NOMO-1 treated with dmso at 0.1 percent for 144 hours (cell line): ENCODE results near the gene MMRN1.

Experiments used
- DNase-seq: peaks from one replicate; lab custom pipeline; 2025; ENCODE audit not compliant: unreplicated experiment; lab: John Stamatoyannopoulos, UW

MMRN1 gene

DNA sequence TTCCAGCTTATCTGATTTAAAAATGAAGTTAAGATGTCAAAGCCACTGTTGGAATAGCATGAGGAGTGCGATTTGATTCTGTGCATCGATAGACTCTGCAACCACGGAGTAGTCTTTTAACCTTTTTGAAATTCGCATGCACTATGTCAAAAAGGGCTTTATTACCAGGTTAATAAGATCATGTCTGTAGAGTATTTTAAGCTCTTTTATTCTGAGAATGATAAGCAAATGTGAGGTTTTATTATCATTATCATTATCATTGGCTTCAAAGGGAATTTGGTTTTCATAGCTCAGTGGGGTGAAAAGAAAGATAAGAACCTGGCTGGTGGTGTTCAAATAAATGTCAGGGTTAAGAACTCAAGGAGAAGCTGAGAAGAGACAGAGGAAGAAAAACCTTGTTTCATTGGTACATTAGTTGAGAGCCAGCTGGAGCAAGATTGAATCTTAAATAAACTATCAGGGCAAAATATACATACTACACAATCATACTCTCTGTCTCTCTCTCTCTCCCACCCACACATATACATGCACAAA, 102.6 kb downstream of the MMRN1 start:
- DNase-seq: no peak

GRCh38 chr4:89998469-89999011, 103.9 kb downstream of the MMRN1 start:
- DNase-seq: no peak

DNA sequence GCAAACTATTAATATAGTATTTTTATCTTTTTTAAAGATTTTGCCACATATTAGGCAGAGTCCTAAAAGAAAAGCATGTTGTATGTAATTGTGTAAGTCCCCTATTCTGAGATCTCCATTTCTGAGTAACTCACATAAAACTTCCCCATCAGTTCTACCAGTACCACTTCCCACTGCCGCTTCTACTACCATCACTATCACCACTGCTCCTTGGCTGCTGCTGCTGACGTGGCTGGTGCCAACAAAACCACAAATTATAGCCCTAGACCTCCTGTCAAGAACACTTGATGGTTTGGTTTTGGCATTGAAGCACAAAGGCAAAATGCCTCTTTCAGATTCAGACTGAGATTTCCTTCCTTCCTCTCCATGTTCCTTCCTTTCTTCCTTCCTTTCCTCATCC, 106.4 kb downstream of the MMRN1 start:
- DNase-seq: no peak

GRCh38 chr4:90002441-90003062, 107.9 kb downstream of the MMRN1 start:
- DNase-seq: no peak
